IPS-11a (cell line): Measurements from ENCODE around the gene AIMP2.
"Not testable (repeated sequence)": the region's sequence is repeated elsewhere in the genome, so short reads cannot be mapped to it uniquely, and the experiment has no call there.

Source experiments
- H3K4me3 ChIP-seq: one replicate; pipeline ENCODE4 v1.5.1; 2013; ENCODE audit warnings: low read depth, low read length, control low read depth

The AIMP2 gene

GRCh38 chr7:6026011-6026819 is 17.1 kb downstream of the AIMP2 start:
- no peak overlapping the region for H3K4me3 ChIP-seq

GRCh38 chr7:6026820-6027311 is 17.8 kb downstream of the AIMP2 start:
- H3K4me3 ChIP-seq = no peak overlapping the region

- H3K4me3 ChIP-seq = no peak overlapping the region
Observed at GRCh38 chr7:6027806-6028365, 18.8 kb downstream of the AIMP2 start.

GRCh38 chr7:6028563-6028962 is 19.5 kb downstream of the AIMP2 start:
- H3K4me3 ChIP-seq = no peak overlapping the region

- H3K4me3 ChIP-seq = no peak within 1 kb of the TSS
Observed at GRCh38 chr7:6030988-6031387, 21.9 kb downstream of the AIMP2 start, which contains the start of gene ANKRD61. Gene ANKRD61, plus strand, starts transcription at chr7:6031376. Its CDS starts 0 bp downstream, at chr7:6031376.

- H3K4me3 ChIP-seq = no peak overlapping the region
Observed at GRCh38 chr7:6031567-6031966, 22.5 kb downstream of the AIMP2 start.

GRCh38 chr7:6032167-6032566 is 23.1 kb downstream of the AIMP2 start:
- no peak overlapping the region for H3K4me3 ChIP-seq

- no peak overlapping the region for H3K4me3 ChIP-seq
Observed at GRCh38 chr7:6032641-6033040, 23.6 kb downstream of the AIMP2 start.

- no peak overlapping the region for H3K4me3 ChIP-seq
Observed at GRCh38 chr7:6035165-6035564, 26.1 kb downstream of the AIMP2 start.

GRCh38 chr7:6035686-6036085 is 26.6 kb downstream of the AIMP2 start:
- no peak overlapping the region for H3K4me3 ChIP-seq

GRCh38 chr7:6049780-6050179 is 40.7 kb downstream of the AIMP2 start:
- no peak overlapping the region for H3K4me3 ChIP-seq

- H3K4me3 ChIP-seq = not testable (repeated sequence)
Observed at GRCh38 chr7:6051185-6051584, 42.1 kb downstream of the AIMP2 start.

GRCh38 chr7:6056616-6057015 is 47.5 kb downstream of the AIMP2 start:
- no peak overlapping the region for H3K4me3 ChIP-seq

GRCh38 chr7:6057316-6058129 is 48.5 kb downstream of the AIMP2 start:
- peak overlapping the region; percentile 86 for H3K4me3 ChIP-seq

- not testable (repeated sequence) for H3K4me3 ChIP-seq
Observed at GRCh38 chr7:6059941-6060340, 50.9 kb downstream of the AIMP2 start.

GRCh38 chr7:6071406-6071805 is 62.3 kb downstream of the AIMP2 start:
- H3K4me3 ChIP-seq = no peak overlapping the region
